HEK293T (cell line): ENCODE measurements around the gene SDHB.

Experiments used
- CTCF ChIA-PET: fragments of 350-600 bp; formaldehyde crosslinking; extraction: SDS; loops from one replicate; lab custom pipeline; 2021; ENCODE audit warnings: antibody characterized with exemption, inconsistent platforms; lab: Yijun Ruan, JAX
- POLR2A ChIA-PET: fragments of 350-600 bp; formaldehyde crosslinking; extraction: SDS; loops from one replicate; lab custom pipeline; 2020; ENCODE audit warnings: antibody characterized with exemption, inconsistent platforms; lab: Yijun Ruan, JAX
- DNase-seq: peaks from one replicate; pipeline ENCODE4 v3.0.0; 2012; ENCODE audit warnings: mixed read lengths; ENCODE audit errors: extremely low spot score
- ARNT ChIP-seq: fragments of 450-650 bp; IDR thresholded peaks from 2 replicates; pipeline ENCODE4 v1.6.1; 2017; ENCODE audit warnings: mild to moderate bottlenecking
- BHLHE40 ChIP-seq: fragments of 450-650 bp; IDR thresholded peaks from 2 replicates; pipeline ENCODE4 v1.6.1; 2016; ENCODE audit warnings: mild to moderate bottlenecking, moderate library complexity, borderline replicate concordance
- CTBP1 ChIP-seq: fragments of 450-650 bp; IDR thresholded peaks from 2 replicates; pipeline ENCODE4 v1.6.1; 2016; ENCODE audit warnings: borderline replicate concordance
- ELF4 ChIP-seq: fragments of 450-650 bp; IDR thresholded peaks from 2 replicates; pipeline ENCODE4 v1.6.1; 2017; ENCODE audit warnings: antibody characterized with exemption
- FOXA1 ChIP-seq: fragments of 450-650 bp; IDR thresholded peaks from 2 replicates; pipeline ENCODE4 v1.6.1; 2016; ENCODE audit warnings: mild to moderate bottlenecking
- FOXK2 ChIP-seq: fragments of 450-650 bp; IDR thresholded peaks from 2 replicates; pipeline ENCODE4 v1.6.1; 2016; ENCODE audit warnings: mild to moderate bottlenecking
- FOXM1 ChIP-seq: fragments of 450-650 bp; IDR thresholded peaks from 2 replicates; pipeline ENCODE4 v1.6.1; 2017; ENCODE audit warnings: mild to moderate bottlenecking, borderline replicate concordance
- HDGF ChIP-seq: fragments of 450-650 bp; IDR thresholded peaks from 2 replicates; pipeline ENCODE4 v1.6.1; 2017; ENCODE audit warnings: antibody characterized with exemption, borderline replicate concordance
- L3MBTL2 ChIP-seq: fragments of 450-650 bp; conservative IDR thresholded peaks from 2 replicates; pipeline ENCODE4 v1.6.1; 2016; ENCODE audit warnings: mild to moderate bottlenecking
- LEF1 ChIP-seq: fragments of 450-650 bp; IDR thresholded peaks from 2 replicates; pipeline ENCODE4 v1.6.1; 2017; ENCODE audit warnings: mild to moderate bottlenecking, borderline replicate concordance
- NFRKB ChIP-seq: fragments of 450-650 bp; IDR thresholded peaks from 2 replicates; pipeline ENCODE4 v1.6.1; 2016; ENCODE audit warnings: mild to moderate bottlenecking, moderate library complexity
- SP1 ChIP-seq: fragments of 450-650 bp; IDR thresholded peaks from 2 replicates; pipeline ENCODE4 v1.6.1; 2017
- SUZ12 ChIP-seq: fragments of 450-650 bp; IDR thresholded peaks from 2 replicates; pipeline ENCODE4 v1.6.1; 2016; ENCODE audit warnings: mild to moderate bottlenecking
- TARDBP ChIP-seq: fragments of 450-650 bp; IDR thresholded peaks from 2 replicates; pipeline ENCODE4 v1.6.1; 2016
- ZNF384 ChIP-seq: fragments of 450-650 bp; IDR thresholded peaks from 2 replicates; pipeline ENCODE4 v1.6.1; 2016
- TF ChIP-seq, protein P1 (sequence below): fragments of 450-650 bp; IDR thresholded peaks from 2 replicates; pipeline ENCODE4 v1.6.1; 2016

The SDHB gene

GRCh38 chr1:17011439-17012307 lies 42.2 kb downstream of the SDHB start, which contains the start of gene ATP13A2:
Gene ATP13A2, minus strand, starts transcription at chr1:17011928. Its CDS starts 190 bp downstream, at chr1:17011738.
- DNase-seq = peak; percentile 92
- ChIA-PET CTCF (interaction anchor here (0.6 kb wide), 1 partner anchor 25 kb away, joined by 3 read pairs; no protein-coding TSS in a partner anchor), POLR2A (interaction anchor here (1.2 kb wide), 1 partner anchor 11 kb away, joined by 6 read pairs; no protein-coding TSS in a partner anchor)
- TF ChIP-seq SUZ12 (no peak), NFRKB (no peak), HDGF (no peak), FOXM1 (peak; percentile 57; the same call in 1 of the 2 replicates), L3MBTL2 (no peak), BHLHE40 (no peak), ARNT (no peak)

GRCh38 chr1:17011092-17011438 lies 42.8 kb downstream of the SDHB start:
- POLR2A ChIA-PET = no interaction called here
- TF ChIP-seq ZNF384 (no peak), ARNT (no peak), SP1 (no peak), NFRKB (no peak), ELF4 (no peak), TARDBP (no peak), FOXK2 (no peak), BHLHE40 (no peak), SUZ12 (no peak), FOXM1 (no peak), FOXA1 (no peak), L3MBTL2 (no peak), HDGF (no peak), CTBP1 (no peak), LEF1 (no peak)
- TF ChIP-seq, protein P1, sequence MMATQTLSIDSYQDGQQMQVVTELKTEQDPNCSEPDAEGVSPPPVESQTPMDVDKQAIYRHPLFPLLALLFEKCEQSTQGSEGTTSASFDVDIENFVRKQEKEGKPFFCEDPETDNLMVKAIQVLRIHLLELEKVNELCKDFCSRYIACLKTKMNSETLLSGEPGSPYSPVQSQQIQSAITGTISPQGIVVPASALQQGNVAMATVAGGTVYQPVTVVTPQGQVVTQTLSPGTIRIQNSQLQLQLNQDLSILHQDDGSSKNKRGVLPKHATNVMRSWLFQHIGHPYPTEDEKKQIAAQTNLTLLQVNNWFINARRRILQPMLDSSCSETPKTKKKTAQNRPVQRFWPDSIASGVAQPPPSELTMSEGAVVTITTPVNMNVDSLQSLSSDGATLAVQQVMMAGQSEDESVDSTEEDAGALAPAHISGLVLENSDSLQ = no peak
- CTCF ChIA-PET = interaction anchor here (1.0 kb wide), 1 partner anchor 24 kb away, joined by 4 read pairs; no protein-coding TSS in a partner anchor
- DNase-seq = no peak

GRCh38 chr1:17009706-17010105 lies 44.1 kb downstream of the SDHB start:
- POLR2A ChIA-PET = no interaction called here
- DNase-seq = no peak

DNA sequence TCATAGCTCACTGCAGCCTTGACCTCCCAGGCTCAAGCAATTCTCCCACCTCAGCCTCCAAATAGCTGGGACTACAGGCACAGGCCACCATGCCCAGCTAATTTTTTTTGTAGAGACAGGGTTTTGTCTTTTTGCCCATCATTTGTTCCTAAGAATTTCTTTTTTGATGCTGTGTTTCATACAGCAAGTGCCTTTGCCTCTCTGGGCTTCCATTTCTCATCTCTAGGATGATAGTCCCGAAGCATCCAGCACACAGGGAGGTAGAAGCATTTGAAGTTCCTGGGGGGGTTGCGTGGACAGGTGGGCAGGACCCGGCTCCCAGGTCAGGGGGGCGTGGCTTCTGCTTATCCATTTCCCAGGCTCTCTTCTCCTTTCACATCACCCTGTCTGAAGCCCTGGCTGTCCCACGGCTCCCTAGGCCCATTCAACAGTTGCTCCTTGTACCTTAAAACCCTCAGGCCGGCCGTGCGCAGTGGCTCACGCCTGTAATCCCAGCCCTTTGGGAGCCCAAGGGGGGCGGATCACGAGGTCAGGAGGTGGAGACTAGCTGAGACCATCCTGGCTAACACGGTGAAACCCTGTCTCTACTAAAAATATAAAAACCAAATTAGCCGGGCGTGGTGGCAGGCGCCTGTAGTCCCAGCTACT lies 45.5 kb downstream of the SDHB start:
- ChIA-PET CTCF (no interaction called here), POLR2A (interaction anchor here (1.1 kb wide), 1 partner anchor 106 kb away, joined by 3 read pairs; no protein-coding TSS in a partner anchor)
- no peak for DNase-seq
- no peak for TF ChIP-seq FOXA1
- TF ChIP-seq NFRKB = no peak
- no peak for TF ChIP-seq TARDBP
- TF ChIP-seq L3MBTL2 = no peak
- TF ChIP-seq, protein P1 = no peak
- TF ChIP-seq LEF1 = no peak
- no peak for TF ChIP-seq ZNF384
- no peak for TF ChIP-seq SP1
- no peak for TF ChIP-seq FOXK2
- no peak for TF ChIP-seq BHLHE40
- no peak for TF ChIP-seq ELF4
- TF ChIP-seq CTBP1 = no peak
- no peak for TF ChIP-seq FOXM1
- no peak for TF ChIP-seq SUZ12

More at GRCh38 chr1:17009706-17010105, 44.1 kb downstream of the SDHB start:
- CTCF ChIA-PET = interaction anchor here (0.6 kb wide), 2 partner anchors 28 to 47 kb away, joined by 4 to 10 read pairs; no protein-coding TSS in a partner anchor
- no peak for TF ChIP-seq TARDBP
- no peak for TF ChIP-seq FOXM1
- no peak for TF ChIP-seq SUZ12
- no peak for TF ChIP-seq CTBP1
- TF ChIP-seq FOXK2 = no peak
- TF ChIP-seq ZNF384 = no peak
- no peak for TF ChIP-seq BHLHE40
- no peak for TF ChIP-seq ARNT
- no peak for TF ChIP-seq ELF4

DNA sequence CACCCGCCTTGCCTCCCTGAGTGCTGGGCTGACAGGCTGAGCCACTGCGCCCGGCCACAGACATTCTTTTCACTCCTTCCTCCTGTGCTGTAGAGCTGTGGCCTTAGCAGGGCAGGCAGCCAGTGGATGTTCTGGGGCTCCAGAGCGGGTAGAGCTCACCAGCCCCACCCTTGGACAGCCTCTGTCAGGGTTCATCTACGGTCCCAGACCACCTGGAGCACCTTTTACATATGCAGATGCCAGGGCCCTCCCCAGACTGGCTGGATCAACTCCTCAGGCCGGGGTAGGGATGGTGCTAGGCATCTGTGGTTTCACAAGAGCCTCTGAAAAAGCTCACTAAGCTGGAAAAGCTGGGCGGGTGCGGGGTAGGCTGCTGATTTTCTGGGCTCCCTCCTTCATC lies 46.7 kb downstream of the SDHB start:
- no peak for DNase-seq
- CTCF ChIA-PET = no interaction called here
- POLR2A ChIA-PET = no interaction called here
- TF ChIP-seq SUZ12 = no peak
- no peak for TF ChIP-seq HDGF
- no peak for TF ChIP-seq ARNT
- no peak for TF ChIP-seq NFRKB
- TF ChIP-seq L3MBTL2 = no peak
- TF ChIP-seq BHLHE40 = no peak
- TF ChIP-seq CTBP1 = no peak
- TF ChIP-seq FOXM1 = no peak
- no peak for TF ChIP-seq ELF4
- TF ChIP-seq SP1 = no peak
- TF ChIP-seq, protein P1 = no peak
- TF ChIP-seq FOXK2 = no peak
- no peak for TF ChIP-seq LEF1

- ChIA-PET CTCF (interaction anchor here (1.0 kb wide), 1 partner anchor 18 kb away, joined by 4 read pairs; no protein-coding TSS in a partner anchor), POLR2A (no interaction called here)
- TF ChIP-seq ZNF384 (no peak), NFRKB (no peak), SP1 (no peak), ARNT (no peak), CTBP1 (no peak), FOXA1 (no peak), TARDBP (no peak), FOXK2 (no peak), LEF1 (no peak), BHLHE40 (no peak), SUZ12 (no peak), HDGF (no peak), L3MBTL2 (no peak)
- TF ChIP-seq, protein P1 = no peak
- DNase-seq = no peak
Measured at GRCh38 chr1:17005365-17005740, 48.5 kb downstream of the SDHB start.
